H54 (cell line): ENCODE results near the gene ADAT2.
"Not testable (repeated sequence)": the region's sequence is repeated elsewhere in the genome, so short reads cannot be mapped to it uniquely, and the experiment has no call there.

Experiments
- DNase-seq: peaks from one replicate; pipeline ENCODE4 v3.0.0; 2011; ENCODE audit warnings: low spot score, mixed read lengths; ENCODE audit not compliant: insufficient read length
- FAIRE-seq: peaks from 3 replicates; lab custom pipeline; 2011; peaks lifted over from hg19 to GRCh38; lab: Jason Lieb, UNC
- POLR2A ChIP-seq: IDR thresholded peaks from 2 replicates; pipeline ENCODE4 v1.6.1; 2011; ENCODE audit warnings: low read depth, mild to moderate bottlenecking, low read length

Gene ADAT2

DNA sequence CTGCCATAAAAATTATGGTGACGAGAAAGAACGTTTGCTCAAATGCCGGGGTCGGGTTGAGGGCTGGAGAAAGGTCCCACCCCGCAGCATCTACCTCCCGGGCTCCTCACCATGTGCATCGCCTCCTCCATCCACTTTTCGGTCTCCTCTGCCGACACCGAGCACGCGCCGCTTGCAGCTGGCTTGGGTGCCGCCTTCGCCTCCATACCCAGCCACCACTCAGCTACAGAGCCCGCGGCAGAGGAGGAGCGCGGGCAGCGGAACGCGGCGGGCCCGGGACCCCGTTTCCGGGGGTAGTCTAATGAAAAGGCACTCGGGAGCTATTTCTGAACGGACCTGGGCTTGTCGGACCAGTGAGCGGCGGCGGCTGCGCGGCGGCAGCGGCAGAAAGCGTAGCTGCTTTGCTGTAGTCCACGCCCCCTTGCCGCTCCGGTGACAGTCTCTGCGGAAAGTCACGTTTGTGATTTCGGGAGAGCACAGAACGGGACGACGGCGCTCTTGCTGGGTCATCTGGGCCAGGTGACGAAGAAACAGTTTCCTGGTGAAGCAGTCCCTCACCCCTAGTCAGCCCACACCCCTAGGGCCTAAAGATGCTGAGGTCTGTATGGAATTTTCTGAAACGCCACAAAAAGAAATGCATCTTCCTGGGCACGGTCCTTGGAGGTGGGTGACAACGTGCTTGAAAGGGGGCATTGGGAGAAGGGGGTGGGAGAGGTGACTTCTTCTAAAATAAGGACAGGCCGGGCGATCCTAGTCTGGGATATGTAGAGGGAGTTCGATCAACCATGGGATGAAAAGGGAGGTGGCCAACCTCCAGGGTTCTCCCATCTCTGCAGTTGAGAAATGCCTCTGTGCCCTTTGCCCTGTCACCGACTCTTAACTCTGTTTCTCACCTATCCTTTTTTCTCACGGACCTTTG is at the start of gene ADAT2, which contains the start of gene PEX3:
Gene ADAT2, minus strand, starts transcription at position 243 of the 919 bp plus-strand sequence. Its CDS starts 37 bp downstream, at position 206.
Gene PEX3, plus strand, starts transcription at position 353 of the 919 bp plus-strand sequence. Its CDS starts 238 bp downstream, at position 591.
- TF ChIP-seq POLR2A: peak; percentile 85
- FAIRE-seq: peak; percentile 20
- peak; percentile 51 for DNase-seq

DNA sequence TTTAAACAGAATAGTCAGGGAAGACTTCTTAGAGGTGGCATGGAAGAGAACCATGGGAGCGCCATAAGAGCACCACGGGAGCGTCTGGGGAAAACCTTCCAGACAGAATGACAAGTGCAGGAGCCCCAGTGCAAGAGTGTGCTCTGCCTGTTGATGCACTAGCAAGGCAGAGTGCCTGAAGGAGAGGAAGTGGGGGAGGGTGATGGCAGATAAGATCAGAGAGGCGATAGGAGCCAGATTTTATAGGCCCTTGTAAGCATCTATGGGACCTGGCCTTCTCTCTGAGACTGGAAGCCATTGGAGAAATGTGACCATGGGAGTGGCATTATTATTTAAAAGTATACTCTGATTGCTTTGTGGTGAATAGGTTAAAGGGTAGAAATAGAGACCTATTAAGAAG is 47.9 kb upstream of the ADAT2 start:
- no peak for FAIRE-seq
- DNase-seq: no peak
- TF ChIP-seq POLR2A: no peak

DNA sequence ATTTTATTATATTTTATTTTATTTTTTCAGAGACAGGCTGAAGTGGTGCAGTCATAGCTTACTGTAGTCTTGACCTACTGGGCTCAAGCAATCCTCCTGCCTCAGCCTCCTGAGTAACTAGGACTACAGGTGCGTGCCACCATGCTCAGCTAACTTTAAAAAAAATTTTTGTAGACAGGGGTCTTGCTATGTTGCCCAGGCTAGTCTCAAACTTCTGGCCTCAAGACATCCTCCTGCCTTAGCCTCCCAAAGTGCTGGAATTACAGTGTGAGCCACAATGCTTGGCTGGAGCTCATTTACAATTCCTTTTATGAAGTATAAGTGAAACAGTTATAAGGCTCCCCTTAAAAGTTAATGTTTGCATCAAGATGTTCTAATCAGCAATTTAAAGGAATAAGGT is 46.5 kb upstream of the ADAT2 start:
- no peak for FAIRE-seq
- no peak for TF ChIP-seq POLR2A

DNA sequence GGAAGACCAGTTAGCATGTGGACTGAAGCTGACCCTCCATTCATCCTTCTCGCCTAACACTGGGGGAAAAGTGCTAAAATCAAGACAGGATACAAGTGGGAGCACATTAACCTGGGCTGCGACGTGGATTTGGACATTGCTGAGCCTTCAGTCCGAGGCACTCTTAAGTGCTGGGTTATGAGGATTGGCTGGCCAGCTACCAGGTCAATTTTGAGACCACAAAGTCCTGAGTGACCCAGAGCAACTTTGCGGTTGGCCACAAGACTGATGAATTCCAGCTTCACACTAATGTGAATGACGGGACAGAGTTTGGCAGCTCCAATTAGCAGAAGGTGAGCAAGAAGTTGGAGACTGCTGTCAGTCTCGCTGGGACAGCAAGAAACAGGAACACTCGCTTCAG is 40.3 kb upstream of the ADAT2 start:
- no peak for FAIRE-seq
- no peak for TF ChIP-seq POLR2A
- DNase-seq: no peak

More for the DNA sequence above, 46.5 kb upstream of the ADAT2 start:
- no peak for DNase-seq

DNA sequence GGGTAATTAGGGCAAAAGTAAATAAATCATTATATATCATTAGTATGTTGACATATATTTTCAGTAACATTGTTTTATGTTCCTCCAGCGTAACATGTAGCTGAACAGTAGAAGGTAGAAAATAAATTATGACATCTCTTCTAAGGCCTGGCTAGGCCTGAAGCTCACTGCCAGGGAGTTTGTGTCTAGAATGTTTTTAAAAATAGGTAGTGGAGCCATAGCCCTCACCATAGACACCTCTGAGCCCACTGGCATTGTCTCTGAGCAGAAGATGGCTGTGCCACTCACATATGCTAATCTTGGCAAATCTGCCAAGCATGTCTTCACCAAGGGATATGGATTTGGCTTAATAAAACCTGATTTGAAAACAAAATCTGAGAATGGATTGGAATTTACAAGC is 39.7 kb upstream of the ADAT2 start:
- FAIRE-seq: no peak
- DNase-seq: no peak
- no peak for TF ChIP-seq POLR2A

DNA sequence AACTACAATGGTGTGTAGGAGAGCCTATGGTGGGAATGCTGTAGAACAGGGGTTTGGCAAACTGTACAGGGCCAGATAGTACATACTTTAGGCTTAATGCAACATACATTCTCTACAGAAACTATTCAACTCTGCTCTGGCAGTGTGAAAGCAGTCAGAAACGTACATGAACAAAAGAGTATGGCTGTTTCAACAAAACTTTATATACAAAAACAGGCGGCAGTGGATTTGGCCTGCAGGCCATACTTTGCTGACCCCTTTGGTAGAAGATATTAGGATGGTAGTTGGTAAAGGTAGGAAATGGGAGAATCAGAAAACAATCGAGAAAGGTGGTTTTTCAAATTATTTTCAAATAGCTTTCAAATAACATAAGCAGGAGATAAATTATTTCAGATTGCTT is 36.3 kb upstream of the ADAT2 start:
- no peak for DNase-seq
- no peak for FAIRE-seq
- no peak for TF ChIP-seq POLR2A

DNA sequence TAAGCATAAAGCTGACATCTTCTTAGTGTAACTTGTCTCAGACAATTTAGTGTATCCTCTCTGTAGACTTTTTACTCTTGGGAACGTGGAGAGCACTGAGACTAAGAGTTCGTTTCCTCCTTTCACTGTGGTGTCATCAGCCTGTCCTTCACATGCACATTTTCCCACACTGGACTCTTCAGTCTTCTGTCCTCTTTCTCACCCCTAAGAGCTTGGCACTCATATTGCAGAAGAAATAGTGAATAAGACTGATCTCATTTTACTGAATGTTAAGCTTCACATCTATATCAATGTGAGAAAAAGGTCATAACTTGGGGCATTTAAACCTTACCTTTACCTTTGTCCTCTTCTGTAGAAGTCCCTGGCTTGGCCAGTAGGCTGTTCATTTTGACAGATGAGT is 35.5 kb upstream of the ADAT2 start:
- FAIRE-seq: no peak
- DNase-seq: no peak
- no peak for TF ChIP-seq POLR2A

- FAIRE-seq (no peak), DNase-seq (no peak)
- no peak for TF ChIP-seq POLR2A
Observed at GRCh38 chr6:143482593-143482992, 32.1 kb upstream of the ADAT2 start.

GRCh38 chr6:143478479-143479062 is 28.1 kb upstream of the ADAT2 start:
- TF ChIP-seq POLR2A: no peak
- FAIRE-seq (no peak), DNase-seq (no peak)

DNA sequence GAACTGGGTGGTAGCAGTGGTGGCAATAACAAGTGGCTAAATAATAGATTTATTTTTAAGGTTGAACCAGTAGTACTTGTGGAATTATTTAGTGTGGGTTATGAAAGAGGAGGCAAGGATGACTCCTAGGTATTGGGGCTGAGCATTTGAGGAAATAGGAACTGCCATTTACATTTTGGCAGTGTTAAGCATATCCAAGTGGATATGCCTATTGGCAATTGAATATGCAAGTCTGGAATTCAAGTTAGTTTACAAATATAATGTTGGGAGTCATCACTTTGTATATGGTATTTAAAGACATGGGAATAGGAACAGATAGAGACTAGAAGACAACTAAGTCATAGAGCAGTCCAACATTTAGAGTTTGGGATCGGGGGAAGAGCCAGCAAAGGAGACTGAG is 26.1 kb upstream of the ADAT2 start:
- TF ChIP-seq POLR2A: no peak
- FAIRE-seq: no peak
- DNase-seq: no peak

DNA sequence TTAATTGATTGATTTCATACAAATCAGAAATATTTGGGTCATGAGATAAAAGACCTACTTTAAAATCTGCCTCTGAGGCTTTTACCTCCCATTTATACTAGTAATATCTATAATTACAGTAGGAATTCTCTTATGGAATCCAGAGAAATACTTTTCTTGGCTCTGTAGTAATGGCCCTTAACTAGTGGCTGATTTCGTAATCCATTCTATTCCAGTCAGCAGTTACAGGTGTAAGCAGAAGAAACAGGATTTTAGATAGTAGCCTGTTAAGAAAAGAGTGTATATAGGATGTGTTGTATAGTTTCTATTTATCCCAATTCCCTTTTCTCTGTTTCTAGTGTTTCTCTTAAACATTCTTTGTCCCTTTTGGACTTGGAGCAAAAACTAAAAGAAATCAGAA is 21.3 kb upstream of the ADAT2 start:
- no peak for TF ChIP-seq POLR2A
- FAIRE-seq (no peak), DNase-seq (no peak)

GRCh38 chr6:143468823-143469222 is 18.3 kb upstream of the ADAT2 start:
- not testable (repeated sequence) for FAIRE-seq, DNase-seq

DNA sequence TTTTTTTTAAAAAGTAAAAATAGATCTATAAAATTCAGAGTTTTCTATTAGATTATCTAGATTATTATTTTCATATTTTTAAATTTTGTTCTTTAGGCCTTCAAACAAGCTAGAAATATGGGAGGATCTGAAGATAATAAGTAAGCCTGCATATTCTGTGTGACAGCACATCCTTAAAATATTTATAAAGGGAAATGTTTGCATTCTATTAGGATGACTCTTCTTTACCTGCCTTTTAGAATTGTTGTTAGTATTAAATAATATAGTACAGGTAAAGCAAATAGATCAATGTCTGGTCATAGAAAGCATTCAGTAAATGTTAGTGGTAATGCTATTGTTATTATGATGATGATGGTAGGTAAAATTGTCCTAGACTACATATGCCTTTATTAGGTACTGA is 17.5 kb upstream of the ADAT2 start:
- no peak for FAIRE-seq
- no peak for DNase-seq
- no peak for TF ChIP-seq POLR2A

DNA sequence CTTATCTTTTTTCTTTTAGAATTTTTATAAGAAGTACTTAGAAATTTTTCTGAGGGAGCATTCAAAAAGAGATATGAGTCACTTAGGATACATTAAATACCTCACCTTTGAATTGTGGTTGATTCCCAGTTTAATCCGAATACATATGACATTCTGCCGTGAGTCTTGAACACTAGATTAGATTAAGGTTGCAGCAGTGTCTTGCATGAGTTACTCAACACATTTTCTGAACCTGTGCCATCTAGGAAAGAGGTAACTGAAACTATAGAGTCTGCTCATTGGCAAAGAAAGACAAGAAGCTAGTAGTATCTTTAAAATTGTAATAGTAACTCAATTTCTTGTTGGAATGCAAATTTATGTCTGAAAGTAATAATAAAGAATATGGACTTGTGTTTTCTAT is 15.1 kb upstream of the ADAT2 start:
- no peak for FAIRE-seq
- TF ChIP-seq POLR2A: no peak
- DNase-seq: no peak
